ENCODE results near the gene HNF4A. TPM values are rescaled to one million over a fixed set of nuclear protein-coding genes. Genes with fewer than 3 reads are reported as not detected.

The HNF4A gene
- total and polyA plus RNA-seq, 2 of the 13 experiments (the other 11 are each of a cell fraction or from before 2014, with no cell fraction given), result 80.9 to 169 TPM

DNA sequence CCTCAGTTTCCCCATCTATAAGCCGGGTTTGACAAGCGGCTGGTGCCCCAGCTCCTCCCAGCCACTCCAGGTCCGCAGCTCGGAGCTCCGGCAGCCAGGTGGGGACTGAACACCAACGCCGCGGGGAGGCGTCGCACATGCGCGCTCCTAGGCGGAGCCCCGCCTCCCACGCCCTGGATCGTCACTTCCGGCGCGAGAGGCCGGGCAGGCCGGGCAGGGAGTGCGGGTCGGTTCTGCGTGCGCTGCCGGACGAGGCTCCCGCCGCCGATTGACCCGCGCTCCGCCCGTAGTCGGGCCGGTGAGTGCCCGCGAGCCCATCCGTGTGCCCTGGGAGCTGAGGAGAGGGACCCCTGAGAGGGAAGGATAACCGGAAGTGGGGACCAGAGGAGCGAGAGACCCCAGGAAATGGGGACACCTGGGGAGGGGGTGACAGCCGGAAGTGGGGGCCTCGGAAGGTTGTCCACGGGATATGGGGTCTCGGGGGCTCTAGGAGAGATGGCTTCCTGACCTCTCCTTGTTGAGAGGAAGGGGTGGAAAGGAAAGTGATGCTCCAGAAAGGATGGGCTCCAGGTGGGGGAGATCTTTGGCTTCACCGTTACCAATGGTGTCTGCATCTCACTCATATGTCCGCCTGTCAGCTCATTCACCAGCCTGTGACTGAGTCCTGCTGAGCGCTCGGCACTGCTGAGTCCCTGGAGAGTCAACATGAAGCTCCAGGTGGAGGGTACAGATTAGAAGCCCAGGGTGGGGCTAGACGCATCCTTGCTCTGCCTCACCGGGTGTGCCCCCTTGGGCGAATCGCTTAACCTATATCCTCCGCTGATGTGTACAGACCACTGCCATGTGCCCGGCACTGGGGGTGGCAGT, 120.4 kb downstream of the HNF4A start, which contains the start of gene TTPAL (continued):
- no peak for TF ChIP-seq GLMP (CRISPR knock-in tag; IDR thresholded peaks at IDR 0.05; ENCODE audit: borderline replicate concordance)
- TF ChIP-seq ETS1 (CRISPR knock-in tag; IDR thresholded peaks at IDR 0.05), result no peak
- TF ChIP-seq BATF2 (CRISPR knock-in tag; IDR thresholded peaks at IDR 0.05), result no peak; the same call in 1 of the 2 replicates
- peak; percentile 98 for TF ChIP-seq ZNF891 (CRISPR knock-in tag; IDR thresholded peaks at IDR 0.05)
- TF ChIP-seq NR0B2 (CRISPR knock-in tag; IDR thresholded peaks at IDR 0.05), result peak; percentile 93
- TF ChIP-seq ZNF749 (CRISPR knock-in tag; IDR thresholded peaks at IDR 0.05; ENCODE audit: borderline replicate concordance), result peak; percentile 92
- TF ChIP-seq ATF5 (CRISPR knock-in tag; IDR thresholded peaks at IDR 0.05; ENCODE audit: low read depth), result peak; percentile 97; the same call in 1 of the 2 replicates
- TF ChIP-seq ZNF574 (CRISPR knock-in tag; IDR thresholded peaks at IDR 0.05), result peak; percentile 93
- TF ChIP-seq ZNF205 (CRISPR knock-in tag; IDR thresholded peaks at IDR 0.05), result peak; percentile 96
- TF ChIP-seq UBTF (CRISPR knock-in tag; IDR thresholded peaks at IDR 0.05), result peak; percentile 88; the same call in 1 of the 2 replicates
- TF ChIP-seq KAT8 (CRISPR knock-in tag; IDR thresholded peaks at IDR 0.05), result peak; percentile 99
- 0 out of 2 replicates have a peak, but pooled peaks have one; percentile 84 for TF ChIP-seq ZFP37 (CRISPR knock-in tag; IDR thresholded peaks at IDR 0.05; ENCODE audit: borderline replicate concordance)
- no peak; the same call in 1 of the 2 replicates for TF ChIP-seq NR2F2 (IDR thresholded peaks at IDR 0.05; ENCODE audit: borderline replicate concordance, low read depth)
- TF ChIP-seq, protein P1, sequence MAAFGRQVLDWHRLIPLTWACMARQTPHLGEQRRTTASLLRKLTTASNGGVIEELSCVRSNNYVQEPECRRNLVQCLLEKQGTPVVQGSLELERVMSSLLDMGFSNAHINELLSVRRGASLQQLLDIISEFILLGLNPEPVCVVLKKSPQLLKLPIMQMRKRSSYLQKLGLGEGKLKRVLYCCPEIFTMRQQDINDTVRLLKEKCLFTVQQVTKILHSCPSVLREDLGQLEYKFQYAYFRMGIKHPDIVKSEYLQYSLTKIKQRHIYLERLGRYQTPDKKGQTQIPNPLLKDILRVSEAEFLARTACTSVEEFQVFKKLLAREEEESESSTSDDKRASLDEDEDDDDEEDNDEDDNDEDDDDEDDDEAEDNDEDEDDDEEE (CRISPR knock-in tag; IDR thresholded peaks at IDR 0.05), result peak; percentile 99
- TF ChIP-seq PRMT3 (CRISPR knock-in tag; IDR thresholded peaks at IDR 0.05; ENCODE audit: borderline replicate concordance, low read depth), result no peak
- TF ChIP-seq ARNTL (CRISPR knock-in tag; IDR thresholded peaks at IDR 0.05), result peak; percentile 92
